H1 (cell line): ENCODE data around the gene ANGPTL4. TPM values are rescaled to one million over a fixed set of nuclear protein-coding genes. Genes with fewer than 3 reads are reported as not detected.

Source experiments
- CTCF ChIA-PET: fragments of 300-600 bp; sonication (Branson Sonifier 250); formaldehyde crosslinking; loops from one replicate; lab custom pipeline; 2021; ENCODE audit not compliant: partially characterized antibody; lab: Charles Lee
- POLR2A ChIA-PET: fragments of 300-600 bp; sonication (Branson Sonifier 250); formaldehyde crosslinking; loops from one replicate; lab custom pipeline; 2021; ENCODE audit warnings: inconsistent platforms; ENCODE audit not compliant: partially characterized antibody; lab: Charles Lee
- DNase-seq, 2 experiments: peaks; one replicate each; pipeline versions ENCODE4 v3.0.0 to v3.0.0-alpha.2; 2010 to 2022; ENCODE audit warnings: low spot score in 2 of 2, low read depth in 1 of 2, mixed read lengths in 1 of 2
- FAIRE-seq: peaks from 2 replicates; lab custom pipeline; 2011; peaks lifted over from hg19 to GRCh38; lab: Jason Lieb, UNC
- H2AFZ ChIP-seq: 2 replicates; pipeline ENCODE4 v1.8.1; 2012; ENCODE audit warnings: low read length, inconsistent platforms
- H2AK5ac ChIP-seq: 2 replicates; pipeline ENCODE4 v1.6.1; 2013; ENCODE audit warnings: low read depth, low read length
- H2BK120ac ChIP-seq: replicated peaks from 2 replicates; pipeline ENCODE3; 2013; ENCODE audit warnings: low read depth, low read length, inconsistent platforms
- H2BK12ac ChIP-seq: 2 replicates; pipeline ENCODE4 v1.6.1; 2013; ENCODE audit warnings: low read depth, low read length
- H2BK15ac ChIP-seq: 2 replicates; pipeline ENCODE4 v1.6.1; 2013; ENCODE audit warnings: low read length
- H2BK20ac ChIP-seq: 2 replicates; pipeline ENCODE4 v1.6.1; 2013; ENCODE audit warnings: low read length
- H2BK5ac ChIP-seq: 2 replicates; pipeline ENCODE4 v1.6.1; 2013; ENCODE audit warnings: low read depth, low read length
- H3K14ac ChIP-seq: 2 replicates; pipeline ENCODE4 v1.6.1; 2013; ENCODE audit warnings: inconsistent platforms; ENCODE audit not compliant: insufficient read length
- H3K18ac ChIP-seq: 2 replicates; pipeline ENCODE4 v1.6.1; 2013; ENCODE audit warnings: low read length; ENCODE audit errors: extremely low read depth
- H3K23ac ChIP-seq: 2 replicates; pipeline ENCODE4 v1.6.1; 2013; ENCODE audit warnings: inconsistent platforms; ENCODE audit not compliant: insufficient read length
- H3K23me2 ChIP-seq: 2 replicates; pipeline ENCODE4 v1.6.1; 2013; ENCODE audit warnings: low read depth, low read length
- H3K27ac ChIP-seq: 2 replicates; pipeline ENCODE4 v1.6.1; 2011; ENCODE audit warnings: low read depth, low read length, inconsistent platforms
- H3K27me3 ChIP-seq, 4 experiments: replicated peaks in 1 of 4; 1 replicate in 1 of 4; 2 replicates in 3 of 4; pipeline versions ENCODE4 v1.6.1 to v1.8.1; 2011 to 2013; ENCODE audit warnings: low read length in 3 of 4, mild to moderate bottlenecking in 3 of 4, inconsistent platforms in 2 of 4, mixed read lengths in 2 of 4, moderate library complexity in 1 of 4; ENCODE audit not compliant: control insufficient read depth in 3 of 4, insufficient read depth in 3 of 4; ENCODE audit errors: extremely low read depth in 1 of 4
- H3K36me3 ChIP-seq, 4 experiments: 2 replicates each; pipeline versions ENCODE4 v1.6.1 to v1.8.1; 2011 to 2013; ENCODE audit warnings: mild to moderate bottlenecking in 4 of 4, low read length in 3 of 4, moderate library complexity in 2 of 4, control low read depth in 1 of 4, inconsistent platforms in 1 of 4; ENCODE audit not compliant: insufficient read depth in 4 of 4, control insufficient read depth in 2 of 4
- H3K4ac ChIP-seq: replicated peaks from 2 replicates; pipeline ENCODE3; 2013; ENCODE audit warnings: low read length, low read depth, mixed read lengths, inconsistent platforms; ENCODE audit not compliant: insufficient read length
- H3K4me1 ChIP-seq, 4 experiments: replicated peaks in 1 of 4; 1 replicate in 1 of 4; 2 replicates in 3 of 4; pipeline versions ENCODE4 v1.6.1 to v1.8.1; 2011 to 2013; ENCODE audit warnings: low read length in 3 of 4, inconsistent platforms in 2 of 4, mixed read lengths in 1 of 4; ENCODE audit not compliant: insufficient read depth in 4 of 4, control insufficient read depth in 3 of 4
- H3K4me2 ChIP-seq, 2 experiments: 2 replicates each; pipeline versions ENCODE4 v1.6.1 to v1.8.1; 2011 to 2013; ENCODE audit warnings: low read depth in 2 of 2, low read length in 2 of 2, control low read depth in 1 of 2, inconsistent platforms in 1 of 2, mild to moderate bottlenecking in 1 of 2; ENCODE audit not compliant: insufficient read depth in 1 of 2
- H3K4me3 ChIP-seq, 4 experiments: fragments of 200-600, 300-600 bp in 1 of 4; sonication (generic), shearing (Covaris generic), sonication (Bioruptor Twin) in 1 of 4; 2 replicates each; pipeline versions ENCODE4 v1.5.1 to v1.8.1; 2011 to 2016; ENCODE audit warnings: low read length in 4 of 4, low read depth in 3 of 4, control low read depth in 2 of 4, inconsistent platforms in 2 of 4, mild to moderate bottlenecking in 2 of 4, mixed read lengths in 1 of 4, moderate library complexity in 1 of 4; ENCODE audit not compliant: insufficient read depth in 2 of 4; ENCODE audit errors: extremely low read depth in 1 of 4
- H3K56ac ChIP-seq: replicated peaks from 2 replicates; pipeline ENCODE3; 2013; ENCODE audit warnings: low read depth, mild to moderate bottlenecking, mixed read lengths, low read length, inconsistent platforms; ENCODE audit not compliant: insufficient read length
- H3K79me1 ChIP-seq: 2 replicates; pipeline ENCODE4 v1.6.1; 2013; ENCODE audit warnings: low read depth, low read length, control low read depth
- H3K79me2 ChIP-seq, 2 experiments: 2 replicates each; pipeline versions ENCODE4 v1.6.1 to v1.8.1; 2012 to 2013; ENCODE audit warnings: low read length in 2 of 2, mild to moderate bottlenecking in 2 of 2, inconsistent platforms in 1 of 2; ENCODE audit not compliant: insufficient read depth in 2 of 2, control insufficient read depth in 1 of 2
- H3K9ac ChIP-seq, 4 experiments: replicated peaks in 1 of 4; 1 replicate in 1 of 4; 2 replicates in 3 of 4; pipeline versions ENCODE4 v1.6.1 to v1.8.1; 2011 to 2013; ENCODE audit warnings: low read depth in 3 of 4, low read length in 3 of 4, control low read depth in 2 of 4, mild to moderate bottlenecking in 2 of 4, moderate library complexity in 2 of 4, inconsistent platforms in 1 of 4; ENCODE audit errors: extremely low read depth in 1 of 4
- H3K9me3 ChIP-seq, 2 experiments: 2 replicates each; pipeline versions ENCODE4 v1.6.1 to v1.8.1; 2012 to 2013; ENCODE audit warnings: mild to moderate bottlenecking in 2 of 2, moderate library complexity in 2 of 2, control low read depth in 1 of 2, inconsistent platforms in 1 of 2, low read depth in 1 of 2, low read length in 1 of 2, mixed read lengths in 1 of 2; ENCODE audit not compliant: insufficient read depth in 2 of 2
- H4K20me1 ChIP-seq, 2 experiments: replicated peaks in 1 of 2; 2 replicates each; pipeline versions ENCODE3 to v1.8.1; 2011 to 2013; ENCODE audit warnings: inconsistent platforms in 2 of 2, low read length in 2 of 2, mild to moderate bottlenecking in 1 of 2; ENCODE audit not compliant: insufficient read depth in 2 of 2, control insufficient read depth in 1 of 2
- H4K5ac ChIP-seq: 2 replicates; pipeline ENCODE4 v1.6.1; 2013; ENCODE audit warnings: low read length, low read depth, mixed read lengths, inconsistent platforms; ENCODE audit not compliant: insufficient read length
- H4K8ac ChIP-seq: 2 replicates; pipeline ENCODE4 v1.8.0; 2013; ENCODE audit warnings: mild to moderate bottlenecking, moderate library complexity, low read length, inconsistent platforms; ENCODE audit not compliant: insufficient read depth; ENCODE audit errors: extremely low read depth
- H4K91ac ChIP-seq: replicated peaks from 2 replicates; pipeline ENCODE3; 2013; ENCODE audit warnings: low read length, mixed read lengths, inconsistent platforms; ENCODE audit not compliant: insufficient read length
- CHD2 ChIP-seq: IDR thresholded peaks from 2 replicates; pipeline ENCODE4 v1.6.1; 2012; ENCODE audit warnings: low read length, improper control_type of control experiment
- CTBP2 ChIP-seq: IDR thresholded peaks from 2 replicates; pipeline ENCODE4 v1.7.0; 2011; ENCODE audit warnings: borderline replicate concordance, mild to moderate bottlenecking, moderate library complexity, mixed read lengths, low read length; ENCODE audit not compliant: insufficient read depth, insufficient read length
- EGR1 ChIP-seq: IDR thresholded peaks from 2 replicates; pipeline ENCODE4 v1.6.1; 2011; ENCODE audit warnings: low read depth, low read length, borderline replicate concordance
- PHF8 ChIP-seq: fragments of 200-600 bp; sonication (generic); conservative IDR thresholded peaks from 2 replicates; pipeline ENCODE4 v1.7.1; 2012; ENCODE audit warnings: low read depth, mild to moderate bottlenecking, inconsistent platforms, low read length, moderate library complexity
- RAD21 ChIP-seq, 2 experiments: IDR thresholded peaks in 1 of 2; conservative IDR thresholded peaks in 1 of 2; 2 replicates each; pipeline ENCODE4 v1.6.1; 2011; ENCODE audit warnings: low read depth in 2 of 2, low read length in 2 of 2, improper control_type of control experiment in 1 of 2, inconsistent platforms in 1 of 2, mild to moderate bottlenecking in 1 of 2, moderate library complexity in 1 of 2
- RXRA ChIP-seq: IDR thresholded peaks from 2 replicates; pipeline ENCODE4 v1.6.1; 2011; ENCODE audit warnings: low read depth, mild to moderate bottlenecking, low read length, moderate library complexity; ENCODE audit not compliant: insufficient read depth
- SIRT6 ChIP-seq: IDR thresholded peaks from one replicate; pipeline ENCODE4 v1.7.1; 2012; ENCODE audit warnings: low read length, inconsistent platforms
- SP4 ChIP-seq: IDR thresholded peaks from 2 replicates; pipeline ENCODE4 v1.6.1; 2012; ENCODE audit warnings: low read length, inconsistent platforms
- TEAD4 ChIP-seq: IDR thresholded peaks from 2 replicates; pipeline ENCODE4 v1.6.1; 2012; ENCODE audit warnings: low read depth, low read length, inconsistent platforms, mixed read lengths
- WGBS, 2 experiments: shearing (Covaris generic) in 1 of 2; methylation state at CpG; one replicate each; pipeline versions ENCODE4 v1.1.6 to v1.1.7; 2013 to 2015; ENCODE audit warnings: low lambda C conversion rate in 2 of 2, mixed read lengths in 2 of 2, inconsistent platforms in 1 of 2, low coverage in 1 of 2, missing lambda C conversion rate in 1 of 2; ENCODE audit not compliant: insufficient replicate concordance in 2 of 2, insufficient coverage in 1 of 2, insufficient read length in 1 of 2; ENCODE audit errors: extremely low coverage in 1 of 2, missing lambda C conversion rate in 1 of 2; 5-methylcytosine and 5-hydroxymethylcytosine counted together
- polyA plus RNA-seq, 7 experiments: library from polyadenylated mRNA; depleted of rRNA in 3 of 7; stranded (reverse) in 5 of 7; unstranded in 2 of 7; fragments of >200 nt in 5 of 7; fragments of 200-250 nt in 2 of 7; gene quantifications; 1 replicate in 5 of 7; 2 replicates in 1 of 7; 4 replicates in 1 of 7; pipeline versions ENCODE4 v1.2.1 to v1.2.3, GENCODE V29; 2011 to 2013; ENCODE audit warnings: missing spikeins in 2 of 7, mixed read lengths in 2 of 7
- total RNA-seq: library from RNA; stranded (reverse); fragmentation: NEBNext Ultra II Directional; extraction: Animal tissue kit (Norgen Biotek cat#: 25700); gene quantifications from 2 replicates; pipeline ENCODE4 v1.2.1, GENCODE V29; 2021
- TF ChIP-seq, protein P1 (sequence below): IDR thresholded peaks from 2 replicates; pipeline ENCODE4 v1.6.1; 2012; ENCODE audit warnings: inconsistent platforms
- TF ChIP-seq, protein P2 (sequence below): IDR thresholded peaks from 2 replicates; pipeline ENCODE4 v1.6.1; 2012; ENCODE audit warnings: inconsistent platforms

Gene ANGPTL4
- total and polyA plus RNA-seq, 2 of the 8 experiments (the other 6 are each of a cell fraction or from before 2014, with no cell fraction given): 2.3 to 6.5 TPM

DNA sequence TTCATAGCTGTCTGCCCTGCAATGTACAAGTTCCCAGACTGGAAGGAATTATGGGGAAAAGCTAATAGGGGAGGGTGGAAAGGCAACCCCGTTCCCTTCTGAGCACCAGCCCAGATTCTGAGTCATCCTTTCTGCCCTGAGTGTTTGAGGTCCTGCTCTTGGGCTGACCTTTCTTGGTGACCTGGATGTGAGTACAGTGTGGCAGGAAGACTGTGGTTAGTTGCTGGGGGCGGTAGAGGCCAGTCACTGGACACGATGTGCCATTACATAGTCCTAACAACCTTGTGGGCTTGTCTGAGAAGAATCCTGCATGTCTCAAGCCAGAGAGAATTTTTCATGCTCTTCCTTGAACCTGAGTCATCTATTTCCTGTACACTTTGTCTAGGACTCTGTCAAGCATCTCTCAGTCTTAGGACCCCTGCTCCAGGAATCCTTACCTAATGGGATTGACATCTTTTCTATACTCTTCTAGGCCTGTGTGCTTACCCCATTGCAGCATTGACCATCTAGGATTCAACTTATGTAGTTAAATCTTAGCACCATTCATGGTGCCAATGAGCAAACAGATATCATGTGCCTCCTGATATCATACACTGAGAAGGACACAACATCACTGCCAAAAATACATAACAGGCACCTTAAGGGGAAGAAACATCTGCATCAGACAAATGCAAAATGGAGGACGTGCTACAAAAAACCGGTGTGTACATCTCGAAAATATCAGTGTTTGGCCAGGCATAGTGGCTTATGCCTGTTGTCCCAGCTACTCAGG is 8.1 kb upstream of the ANGPTL4 start:
- H3K27ac ChIP-seq: no peak overlapping the region
- no peak overlapping the region for H2BK120ac ChIP-seq
- no peaks in the 10 kb centered on the region for H4K20me1 ChIP-seq
- H3K4me1 ChIP-seq: peaks cover 0 to 4% (median 2%) of the 10 kb centered on the region in 4 experiments; a peak in 3 of 7 replicates
- no peaks in the 10 kb centered on the region for H3K79me2 ChIP-seq
- H4K5ac ChIP-seq: no peak overlapping the region
- H3K4me2 ChIP-seq: no peak overlapping the region
- H3K9me3 ChIP-seq: no peaks in the 10 kb centered on the region
- no peak overlapping the region for H2AFZ ChIP-seq
- no peak overlapping the region for H2BK15ac ChIP-seq
- no peak overlapping the region for H4K8ac ChIP-seq
- H2BK5ac ChIP-seq: no peak overlapping the region
- no peak overlapping the region for H3K56ac ChIP-seq
- no peak overlapping the region for H3K18ac ChIP-seq
- no peak overlapping the region for H3K23ac ChIP-seq
- H2BK20ac ChIP-seq: no peak overlapping the region
- no peak overlapping the region for H3K4me3 ChIP-seq
- FAIRE-seq (no peak), DNase-seq (no peak)
- no peaks in the 10 kb centered on the region for H3K27me3 ChIP-seq
- peak overlapping the region; percentile 80 for H4K91ac ChIP-seq
- H3K36me3 ChIP-seq: no peaks in the 10 kb centered on the region
- 83% methylated on average over 6 of the region's 6 CpGs; no CpG with 5 or more reads in 1 of the 2 experiments for WGBS, 2 experiments
- ChIA-PET CTCF (interaction anchor here (0.8 to 6.6 kb wide), 21 partner anchors 8 to 223 kb away, joined by 3 to 68 read pairs (median 10); partner anchors contain the start of genes ANGPTL4, KANK3 and MARCHF2), POLR2A (interaction anchor here (0.8 to 1.3 kb wide), 4 partner anchors 11 to 46 kb away, joined by 3 to 4 read pairs (median 3); partner anchors contain the start of gene RAB11B)
- H3K14ac ChIP-seq: no peak overlapping the region
- no peak overlapping the region for H3K9ac ChIP-seq
- H3K23me2 ChIP-seq: no peaks in the 10 kb centered on the region
- H3K79me1 ChIP-seq: no peaks in the 10 kb centered on the region
- H2AK5ac ChIP-seq: no peak overlapping the region
- H2BK12ac ChIP-seq: peak overlapping the region; percentile 39; the same call in 1 of the 2 replicates
- H3K4ac ChIP-seq: no peak overlapping the region
- TF ChIP-seq CTBP2: no peak
- no peak for TF ChIP-seq SIRT6
- TF ChIP-seq RXRA: no peak
- TF ChIP-seq, protein P1, sequence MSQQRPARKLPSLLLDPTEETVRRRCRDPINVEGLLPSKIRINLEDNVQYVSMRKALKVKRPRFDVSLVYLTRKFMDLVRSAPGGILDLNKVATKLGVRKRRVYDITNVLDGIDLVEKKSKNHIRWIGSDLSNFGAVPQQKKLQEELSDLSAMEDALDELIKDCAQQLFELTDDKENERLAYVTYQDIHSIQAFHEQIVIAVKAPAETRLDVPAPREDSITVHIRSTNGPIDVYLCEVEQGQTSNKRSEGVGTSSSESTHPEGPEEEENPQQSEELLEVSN: no peak
- no peak for TF ChIP-seq SP4
- no peak for TF ChIP-seq EGR1
- TF ChIP-seq TEAD4: no peak
- no peak for TF ChIP-seq PHF8
- no peak for TF ChIP-seq CHD2
- TF ChIP-seq RAD21 (IDR thresholded peaks at IDR 0.05 in 1 of 2, conservative IDR thresholded peaks at IDR 0.05 in 1 of 2; ENCODE audit: low read depth in 2 of 2, low read length in 2 of 2): no peak
- TF ChIP-seq, protein P2, sequence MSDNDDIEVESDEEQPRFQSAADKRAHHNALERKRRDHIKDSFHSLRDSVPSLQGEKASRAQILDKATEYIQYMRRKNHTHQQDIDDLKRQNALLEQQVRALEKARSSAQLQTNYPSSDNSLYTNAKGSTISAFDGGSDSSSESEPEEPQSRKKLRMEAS: no peak
